Osteoblast (primary cell): Measurements from ENCODE around the gene EML1. TPM values are rescaled to one million over a fixed set of nuclear protein-coding genes. Genes with fewer than 3 reads are reported as not detected.

Experiments
- DNase-seq: peaks from one replicate; pipeline ENCODE4 v3.0.0; 2011; ENCODE audit warnings: low spot score, mixed read lengths; ENCODE audit not compliant: insufficient read length; ENCODE audit errors: missing footprints
- H2AFZ ChIP-seq: 2 replicates; pipeline ENCODE4 v1.6.0; 2011; ENCODE audit warnings: mild to moderate bottlenecking, low read length
- H3K27ac ChIP-seq: 2 replicates; pipeline ENCODE4 v1.5.1; 2011; ENCODE audit warnings: mild to moderate bottlenecking, low read depth, low read length, moderate library complexity
- H3K27me3 ChIP-seq: 2 replicates; pipeline ENCODE4 v1.6.0; 2012; ENCODE audit warnings: mild to moderate bottlenecking, control low read depth, inconsistent platforms, low read length, moderate library complexity; ENCODE audit not compliant: insufficient read depth
- H3K36me3 ChIP-seq: 2 replicates; pipeline ENCODE4 v1.5.1; 2011; ENCODE audit warnings: mild to moderate bottlenecking, low read length, control low read depth, moderate library complexity; ENCODE audit not compliant: insufficient read depth
- H3K4me1 ChIP-seq: 2 replicates; pipeline ENCODE4 v1.5.1; 2011; ENCODE audit warnings: mild to moderate bottlenecking, low read length, control low read depth, moderate library complexity; ENCODE audit not compliant: insufficient read depth
- H3K4me2 ChIP-seq: 2 replicates; pipeline ENCODE4 v1.6.0; 2011; ENCODE audit warnings: mild to moderate bottlenecking, low read length; ENCODE audit not compliant: insufficient read depth
- H3K4me3 ChIP-seq: fragments of 200-600 bp; sonication (generic); 3 replicates; pipeline ENCODE4 v1.5.1; 2012; ENCODE audit warnings: mild to moderate bottlenecking, low read length, inconsistent platforms; ENCODE audit not compliant: insufficient read depth
- H3K79me2 ChIP-seq: 2 replicates; pipeline ENCODE4 v1.6.0; 2012; ENCODE audit warnings: mild to moderate bottlenecking, low read length, control low read depth, inconsistent platforms; ENCODE audit not compliant: insufficient read depth
- H3K9me3 ChIP-seq: 2 replicates; pipeline ENCODE4 v1.5.1; 2011; ENCODE audit warnings: low read depth, low read length, control low read depth
- H4K20me1 ChIP-seq: 2 replicates; pipeline ENCODE4 v1.6.0; 2012; ENCODE audit warnings: mild to moderate bottlenecking, low read length, control low read depth; ENCODE audit not compliant: insufficient read depth
- total RNA-seq: library from RNA; depleted of rRNA; stranded (reverse); fragments of >200 nt; gene quantifications from 2 replicates; pipeline ENCODE4 v1.2.3, GENCODE V29; 2012
- TF ChIP-seq, protein P1 (sequence below): IDR thresholded peaks from 2 replicates; pipeline ENCODE4 v1.5.1; 2011; ENCODE audit warnings: mild to moderate bottlenecking, low read depth, low read length, moderate library complexity; ENCODE audit errors: extremely low read depth

Gene EML1
- total RNA-seq, 1 donor, result 46.7 TPM

DNA sequence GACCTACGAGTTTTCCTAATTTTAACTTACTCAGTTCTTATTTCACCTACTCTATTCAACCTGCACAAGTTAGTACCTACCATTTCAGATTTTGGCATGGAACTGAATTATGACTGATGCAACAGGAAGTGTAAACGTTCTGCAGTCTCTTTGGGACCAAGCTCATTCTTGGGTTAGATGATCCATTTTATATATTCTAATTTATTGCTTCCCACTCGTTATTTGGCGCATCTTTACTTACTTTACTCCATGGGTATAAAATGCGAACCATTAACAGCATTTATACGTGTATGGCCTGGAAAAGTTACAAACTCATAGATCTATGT lies 1.0 kb upstream of the EML1 start:
- H3K27ac ChIP-seq, result peak overlapping the region; percentile 77
- H2AFZ ChIP-seq, result peak overlapping the region; percentile 93
- H3K4me1 ChIP-seq, result peaks cover 21% of the 10 kb centered on the region
- H3K36me3 ChIP-seq, result no peaks in the 10 kb centered on the region
- TF ChIP-seq, protein P1, sequence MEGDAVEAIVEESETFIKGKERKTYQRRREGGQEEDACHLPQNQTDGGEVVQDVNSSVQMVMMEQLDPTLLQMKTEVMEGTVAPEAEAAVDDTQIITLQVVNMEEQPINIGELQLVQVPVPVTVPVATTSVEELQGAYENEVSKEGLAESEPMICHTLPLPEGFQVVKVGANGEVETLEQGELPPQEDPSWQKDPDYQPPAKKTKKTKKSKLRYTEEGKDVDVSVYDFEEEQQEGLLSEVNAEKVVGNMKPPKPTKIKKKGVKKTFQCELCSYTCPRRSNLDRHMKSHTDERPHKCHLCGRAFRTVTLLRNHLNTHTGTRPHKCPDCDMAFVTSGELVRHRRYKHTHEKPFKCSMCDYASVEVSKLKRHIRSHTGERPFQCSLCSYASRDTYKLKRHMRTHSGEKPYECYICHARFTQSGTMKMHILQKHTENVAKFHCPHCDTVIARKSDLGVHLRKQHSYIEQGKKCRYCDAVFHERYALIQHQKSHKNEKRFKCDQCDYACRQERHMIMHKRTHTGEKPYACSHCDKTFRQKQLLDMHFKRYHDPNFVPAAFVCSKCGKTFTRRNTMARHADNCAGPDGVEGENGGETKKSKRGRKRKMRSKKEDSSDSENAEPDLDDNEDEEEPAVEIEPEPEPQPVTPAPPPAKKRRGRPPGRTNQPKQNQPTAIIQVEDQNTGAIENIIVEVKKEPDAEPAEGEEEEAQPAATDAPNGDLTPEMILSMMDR, result no peak
- H3K4me2 ChIP-seq, result peak overlapping the region; percentile 91
- H3K79me2 ChIP-seq, result peaks cover 30% of the 10 kb centered on the region
- peak; percentile 83 for DNase-seq
- no peaks in the 10 kb centered on the region for H3K27me3 ChIP-seq
- H3K9me3 ChIP-seq, result no peaks in the 10 kb centered on the region
- H3K4me3 ChIP-seq, result peak overlapping the region; percentile 71
- peaks cover 16% of the 10 kb centered on the region for H4K20me1 ChIP-seq

GRCh38 chr14:99792551-99793212 lies 531 bp upstream of the EML1 start:
- Histone ChIP-seq H4K20me1 (peaks cover 16% of the 10 kb centered on the region), H3K4me1 (peaks cover 21% of the 10 kb centered on the region), H3K36me3 (no peaks in the 10 kb centered on the region), H3K27ac (peak overlapping the region; percentile 77), H2AFZ (peak overlapping the region; percentile 93), H3K79me2 (peaks cover 34% of the 10 kb centered on the region), H3K27me3 (no peaks in the 10 kb centered on the region), H3K9me3 (no peaks in the 10 kb centered on the region), H3K4me3 (peak overlapping the region; percentile 71), H3K4me2 (peak overlapping the region; percentile 91)
- peak; percentile 85 for DNase-seq
- TF ChIP-seq, protein P1, result no peak

DNA sequence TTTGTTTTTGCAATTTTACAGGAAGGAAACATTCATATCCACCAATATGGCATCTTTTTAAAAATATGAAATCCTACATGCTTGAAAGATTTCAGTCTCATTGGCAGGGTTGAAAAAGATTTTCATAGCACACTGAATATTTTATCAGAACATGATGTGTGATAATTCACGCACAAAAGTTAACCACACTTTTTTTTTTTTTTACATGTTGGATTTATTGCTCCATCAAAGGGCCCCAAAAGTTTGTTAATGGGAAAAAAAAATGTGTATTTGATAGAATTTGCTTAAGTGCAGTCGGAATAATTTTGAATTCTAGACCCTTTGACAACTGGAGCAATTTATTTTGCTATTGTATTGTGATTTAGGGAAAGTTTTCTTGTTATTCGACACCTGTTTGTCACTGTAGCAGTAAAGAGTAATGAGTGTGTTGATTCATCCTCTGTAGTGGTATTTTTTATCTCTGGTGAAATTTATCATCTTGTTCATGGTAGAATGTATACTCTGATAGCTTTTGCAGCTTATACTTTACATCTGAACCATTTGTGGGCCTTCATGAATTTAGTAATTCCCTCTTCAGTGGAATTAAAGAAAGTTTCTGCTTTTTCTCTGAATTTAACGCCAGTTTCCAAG lies 1.1 kb downstream of the EML1 start:
- Histone ChIP-seq H3K4me2 (peak overlapping the region; percentile 89), H3K9me3 (no peaks in the 10 kb centered on the region), H3K27me3 (no peaks in the 10 kb centered on the region), H3K79me2 (peaks cover 43% of the 10 kb centered on the region), H3K27ac (peak overlapping the region; percentile 70), H2AFZ (peak overlapping the region; percentile 81), H3K36me3 (no peaks in the 10 kb centered on the region), H3K4me3 (peak overlapping the region; percentile 79), H3K4me1 (peaks cover 21% of the 10 kb centered on the region), H4K20me1 (peaks cover 21% of the 10 kb centered on the region)
- TF ChIP-seq, protein P1, result no peak
- DNase-seq, result no peak

DNA sequence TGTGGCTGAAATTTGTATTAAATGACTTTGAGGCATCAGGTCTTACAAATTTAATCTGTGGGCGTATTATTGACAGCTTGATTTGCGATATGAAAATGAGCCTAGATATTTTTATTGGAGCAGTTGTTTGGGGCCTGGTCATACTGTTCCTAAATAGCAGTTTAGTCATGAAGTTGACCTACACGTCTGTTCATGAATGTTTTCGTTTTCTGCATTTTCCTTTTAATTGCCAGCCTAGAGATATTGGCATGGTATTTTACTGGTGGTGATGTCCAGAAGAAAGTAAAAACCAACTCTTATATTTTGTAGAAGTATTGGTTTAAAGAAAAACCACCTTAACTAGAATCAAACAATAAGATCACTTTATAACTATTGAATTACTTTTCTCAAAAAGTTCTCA lies 1.8 kb downstream of the EML1 start:
- H3K27ac ChIP-seq, result no peak overlapping the region
- peak overlapping the region; percentile 13 for H3K4me3 ChIP-seq
- no peaks in the 10 kb centered on the region for H3K36me3 ChIP-seq
- no peak overlapping the region for H2AFZ ChIP-seq
- peaks cover 23% of the 10 kb centered on the region for H4K20me1 ChIP-seq
- H3K4me2 ChIP-seq, result peak overlapping the region; percentile 89
- no peak for DNase-seq
- no peaks in the 10 kb centered on the region for H3K9me3 ChIP-seq
- peaks cover 21% of the 10 kb centered on the region for H3K4me1 ChIP-seq
- TF ChIP-seq, protein P1, result no peak
- peaks cover 48% of the 10 kb centered on the region for H3K79me2 ChIP-seq
- H3K27me3 ChIP-seq, result no peaks in the 10 kb centered on the region
